22Rv1 (cell line): ENCODE results near the gene RAB9A.
"Not testable (repeated sequence)": the region's sequence is repeated elsewhere in the genome, so short reads cannot be mapped to it uniquely, and the experiment has no call there.

ENCODE experiments used
- CTCF ChIP-seq: fragments of 450-650 bp; IDR thresholded peaks from 2 replicates; pipeline ENCODE4 v1.5.1; 2017; ENCODE audit warnings: mild to moderate bottlenecking
- ZFX ChIP-seq: fragments of 450-650 bp; IDR thresholded peaks from 2 replicates; pipeline ENCODE4 v1.6.1; 2017; ENCODE audit warnings: antibody characterized with exemption, borderline replicate concordance

GRCh38 chrX:13641684-13642083, 47.2 kb upstream of the RAB9A start:
- not testable (repeated sequence) for TF ChIP-seq CTCF, ZFX
